ENCODE measurements around the gene EPB41L2. TPM values are rescaled to one million over a fixed set of nuclear protein-coding genes. Genes with fewer than 3 reads are reported as not detected.

Gene EPB41L2
- total RNA-seq, 4 donors from 2014 or later: 58.8 to 105 (median 81.3) TPM

DNA sequence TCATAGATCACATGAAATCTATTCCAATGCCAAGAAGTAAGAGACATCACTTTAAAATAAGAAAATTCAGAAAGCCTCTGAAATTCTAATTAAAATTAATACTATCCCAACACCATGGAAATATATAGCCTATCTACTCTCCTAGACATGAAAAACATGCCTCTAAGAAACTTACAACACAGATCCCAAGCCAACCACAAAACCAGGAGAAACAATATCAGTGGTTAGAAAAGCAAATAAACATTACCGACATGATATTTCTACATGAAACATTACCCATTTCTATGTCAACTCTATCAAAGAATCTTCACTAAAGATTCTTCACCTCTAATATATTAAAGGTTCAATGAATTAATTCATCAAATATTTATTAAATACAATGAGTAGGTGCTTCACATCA lies 4.8 kb downstream of the EPB41L2 start:
- Histone ChIP-seq H3K36me3 (no peaks in the 10 kb centered on the region), H3K9me3 (no peaks in the 10 kb centered on the region), H3K4me3 (replicated peaks in 1 of 3) (no peak overlapping the region), H3K4me1 (peaks cover 0 to 17% of the 10 kb centered on the region in 2 donors), H3K27me3 (no peaks in the 10 kb centered on the region), H3K27ac (no peak overlapping the region)
- TF ChIP-seq, protein P1, sequence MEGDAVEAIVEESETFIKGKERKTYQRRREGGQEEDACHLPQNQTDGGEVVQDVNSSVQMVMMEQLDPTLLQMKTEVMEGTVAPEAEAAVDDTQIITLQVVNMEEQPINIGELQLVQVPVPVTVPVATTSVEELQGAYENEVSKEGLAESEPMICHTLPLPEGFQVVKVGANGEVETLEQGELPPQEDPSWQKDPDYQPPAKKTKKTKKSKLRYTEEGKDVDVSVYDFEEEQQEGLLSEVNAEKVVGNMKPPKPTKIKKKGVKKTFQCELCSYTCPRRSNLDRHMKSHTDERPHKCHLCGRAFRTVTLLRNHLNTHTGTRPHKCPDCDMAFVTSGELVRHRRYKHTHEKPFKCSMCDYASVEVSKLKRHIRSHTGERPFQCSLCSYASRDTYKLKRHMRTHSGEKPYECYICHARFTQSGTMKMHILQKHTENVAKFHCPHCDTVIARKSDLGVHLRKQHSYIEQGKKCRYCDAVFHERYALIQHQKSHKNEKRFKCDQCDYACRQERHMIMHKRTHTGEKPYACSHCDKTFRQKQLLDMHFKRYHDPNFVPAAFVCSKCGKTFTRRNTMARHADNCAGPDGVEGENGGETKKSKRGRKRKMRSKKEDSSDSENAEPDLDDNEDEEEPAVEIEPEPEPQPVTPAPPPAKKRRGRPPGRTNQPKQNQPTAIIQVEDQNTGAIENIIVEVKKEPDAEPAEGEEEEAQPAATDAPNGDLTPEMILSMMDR (IDR thresholded peaks at IDR 0.05): no peak
- TF ChIP-seq POLR2A (IDR thresholded peaks at IDR 0.05): no peak
- 90 to 93% methylated on average over 1 of the region's 1 CpG for WGBS, 2 donors
- no peak for DNase-seq
- intact Hi-C loops (cut with DNase I): no loop called here

DNA sequence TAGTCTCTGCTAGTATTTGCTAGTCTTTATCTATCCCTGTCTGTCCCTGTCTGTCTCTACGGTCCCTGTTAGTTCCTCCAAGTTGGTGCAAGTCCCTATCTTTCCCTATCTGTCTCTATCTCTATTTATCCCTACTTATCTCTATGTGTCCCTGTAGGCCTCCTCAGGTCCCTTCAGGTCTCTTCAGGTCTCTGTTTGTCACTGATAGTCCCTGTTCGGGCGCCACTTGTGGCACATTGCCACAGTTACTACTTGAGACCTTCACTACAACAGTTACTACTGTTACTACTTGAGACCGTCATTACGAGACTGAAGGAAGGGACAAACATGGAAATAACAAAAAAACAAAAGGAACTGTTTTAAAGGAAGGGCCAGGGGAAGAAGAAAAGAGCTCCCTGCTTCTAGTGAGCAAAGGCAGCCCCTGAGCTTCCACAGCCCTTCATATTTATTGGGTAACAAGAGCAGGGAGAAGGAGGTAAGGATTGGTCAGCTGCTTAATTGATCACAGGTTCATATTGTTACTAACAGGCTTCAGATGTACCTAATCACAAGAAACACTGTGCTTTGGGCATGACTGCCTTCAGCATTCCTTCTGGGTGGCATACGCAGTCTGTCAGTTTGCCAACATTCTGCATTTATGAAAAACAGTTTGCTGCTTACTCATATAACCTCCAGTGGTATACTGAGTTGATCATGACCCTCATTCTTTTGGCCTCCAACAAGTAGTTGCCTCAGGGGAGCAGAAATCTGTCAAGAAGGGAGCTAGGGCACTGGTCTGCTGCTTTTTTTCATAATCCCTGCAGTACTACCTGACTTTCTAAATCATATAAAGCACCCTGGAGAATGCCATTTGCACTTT lies 8.4 kb downstream of the EPB41L2 start:
- Histone ChIP-seq H3K27ac (no peak overlapping the region), H3K36me3 (no peaks in the 10 kb centered on the region), H3K27me3 (no peaks in the 10 kb centered on the region), H3K4me3 (replicated peaks in 1 of 3) (no peak overlapping the region), H3K4me1 (peaks cover 0 to under 1% of the 10 kb centered on the region in 2 donors), H3K9me3 (no peaks in the 10 kb centered on the region)
- intact Hi-C loops (cut with DNase I): no loop called here
- TF ChIP-seq, protein P1 (IDR thresholded peaks at IDR 0.05): no peak
- TF ChIP-seq POLR2A (IDR thresholded peaks at IDR 0.05): no peak
- 98 to 99% methylated on average over 6 of the region's 6 CpGs for WGBS, 2 donors
- no peak for DNase-seq

DNA sequence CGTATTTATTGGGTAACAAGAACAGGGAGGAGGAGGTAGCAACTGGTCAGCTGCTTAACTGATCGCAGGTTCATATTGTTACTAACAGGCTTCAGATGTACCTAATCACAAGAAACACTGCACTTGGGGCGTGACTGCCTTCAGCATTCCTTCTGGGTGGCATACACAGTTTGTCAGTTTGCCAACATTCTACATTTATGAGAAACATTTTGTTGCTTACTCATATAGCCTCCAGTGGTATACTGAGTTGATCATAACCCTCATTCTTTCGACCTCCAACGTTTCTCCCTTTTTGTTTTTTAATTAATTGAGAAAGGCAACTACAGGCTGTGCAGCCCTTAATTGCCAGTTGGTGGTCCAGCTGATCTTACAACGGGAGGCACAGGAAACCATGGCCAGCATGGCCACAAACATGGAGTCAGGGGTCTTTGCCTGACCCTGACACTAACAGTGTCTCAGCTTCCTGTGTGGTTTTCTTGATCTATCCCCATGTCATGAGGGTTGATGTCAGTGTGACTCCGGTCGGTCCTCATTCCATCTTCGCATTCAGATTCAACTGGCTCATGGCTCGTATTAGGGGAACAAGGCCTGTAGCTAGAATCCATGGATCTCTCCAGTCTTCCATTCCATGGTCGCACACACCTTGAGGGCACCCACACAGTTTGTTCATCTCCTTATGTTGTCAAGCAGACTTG lies 9.4 kb downstream of the EPB41L2 start:
- intact Hi-C loops (cut with DNase I): no loop called here
- 95 to 98% methylated on average over 11 of the region's 11 CpGs for WGBS, 2 donors
- no peak for TF ChIP-seq POLR2A (IDR thresholded peaks at IDR 0.05)
- TF ChIP-seq, protein P1 (IDR thresholded peaks at IDR 0.05): no peak
- DNase-seq: no peak
- Histone ChIP-seq H3K4me3 (replicated peaks in 1 of 3) (no peak overlapping the region), H3K27me3 (no peaks in the 10 kb centered on the region), H3K4me1 (no peaks in the 10 kb centered on the region), H3K27ac (no peak overlapping the region), H3K36me3 (no peaks in the 10 kb centered on the region), H3K9me3 (no peaks in the 10 kb centered on the region)

DNA sequence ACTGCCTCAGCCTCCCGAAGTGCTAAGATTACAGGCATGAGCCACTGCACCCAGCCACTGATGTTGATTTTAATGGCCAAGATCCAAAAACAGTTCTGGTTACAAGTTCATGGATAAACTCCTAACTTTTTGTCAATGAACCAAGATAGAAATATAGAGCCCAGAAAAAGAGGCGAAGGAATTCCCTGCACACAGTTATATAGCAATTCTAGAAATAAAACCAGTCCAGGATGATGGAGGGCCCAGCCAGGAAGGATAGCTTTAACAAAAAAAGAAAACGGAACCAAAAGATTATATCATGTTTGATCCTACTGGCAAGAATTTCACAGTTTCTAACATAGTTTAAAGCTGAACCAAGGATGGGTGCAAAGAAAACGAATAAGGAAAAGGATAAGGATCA lies 10.9 kb downstream of the EPB41L2 start:
- WGBS, 2 donors: 83 to 87% methylated on average over 4 of the region's 4 CpGs
- Histone ChIP-seq H3K27me3 (no peaks in the 10 kb centered on the region), H3K9me3 (no peaks in the 10 kb centered on the region), H3K4me3 (replicated peaks in 1 of 3) (no peak overlapping the region), H3K27ac (no peak overlapping the region), H3K4me1 (no peaks in the 10 kb centered on the region), H3K36me3 (no peaks in the 10 kb centered on the region)
- DNase-seq: no peak
- TF ChIP-seq, protein P1 (IDR thresholded peaks at IDR 0.05): no peak
- TF ChIP-seq POLR2A (IDR thresholded peaks at IDR 0.05): no peak
- intact Hi-C loops (cut with DNase I): no loop called here

DNA sequence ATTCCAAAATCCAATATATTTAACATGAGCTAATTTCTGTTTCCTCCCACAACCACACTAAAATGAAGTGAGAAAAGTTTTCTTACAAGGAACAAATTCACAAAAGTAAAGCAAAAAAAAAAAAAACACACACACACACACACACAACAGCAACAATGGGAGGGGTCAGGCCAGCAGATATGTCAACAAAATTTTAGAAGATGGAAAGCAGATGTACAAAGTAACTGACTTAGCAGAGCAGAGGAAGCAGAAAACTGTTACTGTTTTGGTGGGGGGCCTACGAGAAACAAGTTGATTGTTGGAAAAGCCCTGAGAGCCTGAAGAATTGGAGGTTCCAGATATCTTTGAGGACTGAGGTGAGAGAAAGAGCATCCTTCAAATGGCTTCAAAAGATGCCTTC lies 11.7 kb downstream of the EPB41L2 start:
- Histone ChIP-seq H3K4me1 (no peaks in the 10 kb centered on the region), H3K36me3 (no peaks in the 10 kb centered on the region), H3K4me3 (replicated peaks in 1 of 3) (no peak overlapping the region), H3K27me3 (no peaks in the 10 kb centered on the region), H3K9me3 (no peaks in the 10 kb centered on the region), H3K27ac (no peak overlapping the region)
- DNase-seq: no peak
- TF ChIP-seq POLR2A (IDR thresholded peaks at IDR 0.05): no peak
- TF ChIP-seq, protein P1 (IDR thresholded peaks at IDR 0.05): no peak
- intact Hi-C loops (cut with DNase I): no loop called here
- 89 to 95% methylated on average over 1 of the region's 1 CpG for WGBS, 2 donors
